Measurements from ENCODE around the gene PEX10. TPM values are rescaled to one million over a fixed set of nuclear protein-coding genes. Genes with fewer than 3 reads are reported as not detected.

The PEX10 gene
- total and polyA plus RNA-seq, 2 of the 8 experiments (the other 6 are each of a cell fraction or from before 2014, with no cell fraction given) = 24.3 to 26.9 TPM

DNA sequence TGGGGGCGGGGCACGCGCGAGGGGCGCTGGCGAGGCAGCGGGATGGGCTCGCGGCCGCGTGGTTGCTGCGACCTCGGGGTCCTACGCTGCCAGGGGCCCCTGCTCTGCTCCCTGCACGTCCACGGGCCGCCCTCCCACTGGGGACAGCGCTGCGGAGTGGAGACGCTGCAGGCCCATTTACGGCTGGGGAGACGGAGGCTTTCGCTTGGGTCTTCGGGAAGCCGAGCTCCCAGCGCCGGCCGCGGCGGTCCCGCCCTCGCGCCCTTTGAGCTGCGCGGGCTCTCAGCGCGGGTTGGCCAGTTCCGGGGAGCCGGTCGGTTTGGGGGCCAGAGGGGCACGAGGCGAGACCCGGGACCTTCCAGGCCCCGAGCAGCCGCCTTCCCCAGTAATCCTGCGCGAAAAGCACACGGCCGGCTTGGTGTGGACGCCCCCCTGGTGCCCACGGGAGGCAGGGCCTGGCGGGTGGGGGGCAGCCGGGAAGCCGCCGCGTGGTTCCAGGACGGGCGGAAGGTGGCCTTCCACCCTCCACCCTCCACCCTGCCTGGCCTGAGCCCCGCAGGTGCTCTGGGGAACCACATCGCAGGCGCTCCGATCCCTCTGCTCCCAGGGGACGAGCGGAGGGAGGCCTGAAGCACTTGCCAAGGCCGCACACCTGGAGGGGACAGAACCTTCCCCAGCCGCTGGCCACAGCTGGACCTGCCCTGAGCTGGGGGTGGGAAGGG lies 570 bp upstream of the PEX10 start (continued):
- TF ChIP-seq NANOG (IDR thresholded peaks at IDR 0.05; ENCODE audit: insufficient read depth, low read depth, low read length, poor library complexity, severe bottlenecking) (no peak), RBBP5 (IDR thresholded peaks at IDR 0.05; ENCODE audit: borderline replicate concordance, low read depth, low read length) (no peak), BACH1 (IDR thresholded peaks at IDR 0.05; ENCODE audit: low read length) (peak; percentile 58), CEBPB (IDR thresholded peaks at IDR 0.05; ENCODE audit: low read depth, low read length) (no peak), CBX8 (IDR thresholded peaks at IDR 0.05; ENCODE audit: borderline replicate concordance, low read depth, low read length) (no peak)
- TF ChIP-seq, protein P1, sequence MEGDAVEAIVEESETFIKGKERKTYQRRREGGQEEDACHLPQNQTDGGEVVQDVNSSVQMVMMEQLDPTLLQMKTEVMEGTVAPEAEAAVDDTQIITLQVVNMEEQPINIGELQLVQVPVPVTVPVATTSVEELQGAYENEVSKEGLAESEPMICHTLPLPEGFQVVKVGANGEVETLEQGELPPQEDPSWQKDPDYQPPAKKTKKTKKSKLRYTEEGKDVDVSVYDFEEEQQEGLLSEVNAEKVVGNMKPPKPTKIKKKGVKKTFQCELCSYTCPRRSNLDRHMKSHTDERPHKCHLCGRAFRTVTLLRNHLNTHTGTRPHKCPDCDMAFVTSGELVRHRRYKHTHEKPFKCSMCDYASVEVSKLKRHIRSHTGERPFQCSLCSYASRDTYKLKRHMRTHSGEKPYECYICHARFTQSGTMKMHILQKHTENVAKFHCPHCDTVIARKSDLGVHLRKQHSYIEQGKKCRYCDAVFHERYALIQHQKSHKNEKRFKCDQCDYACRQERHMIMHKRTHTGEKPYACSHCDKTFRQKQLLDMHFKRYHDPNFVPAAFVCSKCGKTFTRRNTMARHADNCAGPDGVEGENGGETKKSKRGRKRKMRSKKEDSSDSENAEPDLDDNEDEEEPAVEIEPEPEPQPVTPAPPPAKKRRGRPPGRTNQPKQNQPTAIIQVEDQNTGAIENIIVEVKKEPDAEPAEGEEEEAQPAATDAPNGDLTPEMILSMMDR (IDR thresholded peaks at IDR 0.05; ENCODE audit: control extremely low read depth in 1 of 3, insufficient read depth in 1 of 3, low read depth in 1 of 3, low read length in 3 of 3) = no peak

Measured in H1 (cell line).